Left ventricle myocardium superior (tissue), 1 donor: Measurements from ENCODE around the gene AGBL1. TPM values are rescaled to one million over a fixed set of nuclear protein-coding genes. Genes with fewer than 3 reads are reported as not detected.
"Not testable (repeated sequence)": the region's sequence is repeated elsewhere in the genome, so short reads cannot be mapped to it uniquely, and the experiment has no call there.

Source experiments
- ATAC-seq: fragments of 200-7000 bp; cut with Tn5 transposase; one replicate; pipeline ENCODE4 v1.9.1; 2020; ENCODE audit warnings: mild to moderate bottlenecking, moderate library complexity
- DNase-seq: peaks from one replicate; pipeline ENCODE4 v3.0.0-alpha.2; 2020
- intact Hi-C: fragments of 100-400 bp; cut with micrococcal nuclease; formaldehyde crosslinking; loops from one replicate; pipeline ENCODE4 v1.11.0; 2022
- total RNA-seq: library from RNA; stranded (reverse); fragmentation: NEBNext Ultra II Directional; extraction: Animal tissue kit (Norgen Biotek cat#: 25700); gene quantifications from one replicate; pipeline ENCODE4 v1.2.1, GENCODE V29; 2021
- donor health status: DM: no; HTN: yes; CAD: no; lungs with severe emphysema.

AGBL1 gene
- total RNA-seq, 1 donor from 2014 or later: not detected

DNA sequence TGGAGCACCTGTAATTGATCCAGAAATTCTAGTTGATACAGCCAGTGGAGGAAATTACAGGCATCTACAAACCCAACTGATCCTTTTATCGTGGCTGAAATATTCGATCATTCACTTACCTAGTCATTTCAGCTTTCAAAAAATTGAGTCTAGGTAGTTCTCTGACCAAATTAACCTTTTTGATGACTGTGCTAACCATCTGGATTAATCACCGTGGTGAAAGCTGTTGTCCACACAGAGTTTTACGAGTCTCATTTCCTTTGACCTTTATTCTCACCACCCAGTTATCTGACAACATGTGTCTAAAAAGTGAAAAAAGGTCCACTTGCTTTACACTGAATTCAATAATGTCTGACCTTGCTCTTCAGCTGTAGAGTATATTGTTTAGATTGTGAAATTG, 354.3 kb downstream of the AGBL1 start:
- intact Hi-C loops: no loop called here
- DNase-seq: no peak
- no peak for ATAC-seq

DNA sequence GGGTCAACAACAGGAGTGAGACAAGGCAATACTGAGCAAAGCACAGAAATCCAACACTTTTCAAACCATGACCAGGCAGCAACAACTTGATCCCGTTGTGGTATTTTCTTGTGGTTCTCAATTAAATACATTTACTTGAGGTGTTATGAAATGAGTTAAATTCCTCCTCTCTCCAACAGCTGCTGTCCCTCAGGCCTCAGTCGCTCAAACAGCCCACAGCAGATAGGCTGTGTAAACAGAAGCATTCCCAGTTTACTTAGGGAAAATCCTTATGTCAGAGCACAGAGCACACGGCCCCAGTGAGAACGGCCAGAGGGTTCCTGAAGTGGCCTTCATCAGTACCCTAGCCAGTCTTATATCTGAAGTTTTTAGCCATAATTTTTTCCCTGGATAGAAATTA, 359.9 kb downstream of the AGBL1 start:
- peak; percentile 46 for ATAC-seq
- DNase-seq: no peak
- intact Hi-C loops: no loop called here

DNA sequence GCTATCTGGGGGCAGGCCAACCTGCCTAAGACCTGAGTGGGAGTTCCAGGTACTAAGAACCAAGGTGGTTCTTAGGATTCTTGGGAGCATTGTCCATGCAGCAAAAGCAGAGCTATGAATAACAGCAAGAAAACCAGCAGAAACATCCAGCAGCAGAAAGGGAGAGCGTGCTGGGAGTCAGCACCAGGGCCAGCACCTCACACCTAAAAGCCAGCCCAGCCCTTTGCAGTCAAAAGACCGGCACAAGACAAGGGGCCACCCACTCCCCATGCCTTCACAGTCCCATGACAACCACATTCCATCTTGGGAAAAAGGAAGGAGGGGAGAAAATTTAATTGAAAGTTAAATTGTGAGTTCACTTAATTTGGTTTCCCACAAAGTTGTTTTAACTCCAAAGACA, 364.9 kb downstream of the AGBL1 start:
- no peak for ATAC-seq

DNA sequence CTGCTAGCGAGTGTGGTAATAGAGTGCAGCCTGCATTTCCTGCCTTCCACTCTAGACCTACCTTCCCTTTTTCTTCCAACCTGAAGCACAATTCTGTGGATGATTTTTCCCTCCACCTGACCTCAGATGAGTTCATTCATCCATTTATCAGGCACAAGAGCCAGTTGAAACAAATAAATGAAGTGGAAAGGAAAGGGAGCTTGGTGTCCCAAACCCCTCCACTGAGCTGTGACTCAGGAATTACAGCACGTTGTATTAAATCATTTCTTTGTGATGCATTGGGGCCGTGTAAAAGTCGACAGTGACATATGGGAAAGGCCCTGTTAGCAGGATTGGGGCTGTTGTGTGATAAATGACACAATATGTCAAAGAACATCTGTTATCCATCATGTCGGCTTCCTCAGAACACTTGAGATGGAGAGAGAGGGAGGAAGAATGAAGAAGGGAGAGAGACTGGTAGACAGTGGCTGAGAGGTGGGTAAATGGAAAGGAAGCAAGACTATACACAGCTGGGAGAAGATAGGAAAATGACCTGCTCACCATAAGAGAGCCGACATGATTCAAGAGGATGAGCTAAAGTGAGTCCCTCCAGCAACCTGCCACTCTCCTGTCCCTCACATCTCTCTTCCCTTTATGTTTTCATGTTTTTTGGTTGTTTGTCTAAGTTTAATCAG, 366.0 kb downstream of the AGBL1 start:
- intact Hi-C loops: no loop called here
- no peak for ATAC-seq
- DNase-seq: no peak

More for the DNA sequence above, 364.9 kb downstream of the AGBL1 start:
- intact Hi-C loops: no loop called here
- no peak for DNase-seq

DNA sequence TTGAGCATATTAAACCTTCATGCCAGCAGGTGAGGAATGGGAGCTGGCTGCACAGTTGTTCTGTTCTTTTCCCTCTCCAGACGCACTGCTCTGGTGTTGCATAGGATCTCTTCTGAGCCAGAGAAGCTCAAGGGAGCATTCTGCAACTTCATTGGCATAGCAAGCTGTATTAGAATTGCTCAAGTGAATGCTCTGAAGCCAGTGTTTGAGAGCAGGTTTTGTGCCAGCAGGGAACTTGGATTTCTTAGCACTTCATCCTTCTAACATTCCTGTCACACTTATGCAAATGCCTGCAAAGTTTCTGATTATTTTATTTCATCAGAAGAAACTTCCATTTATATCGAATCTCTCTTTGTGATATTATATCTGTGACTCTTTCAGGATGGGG, 366.6 kb downstream of the AGBL1 start:
- ATAC-seq (no peak), DNase-seq (no peak)
- intact Hi-C loops: no loop called here

DNA sequence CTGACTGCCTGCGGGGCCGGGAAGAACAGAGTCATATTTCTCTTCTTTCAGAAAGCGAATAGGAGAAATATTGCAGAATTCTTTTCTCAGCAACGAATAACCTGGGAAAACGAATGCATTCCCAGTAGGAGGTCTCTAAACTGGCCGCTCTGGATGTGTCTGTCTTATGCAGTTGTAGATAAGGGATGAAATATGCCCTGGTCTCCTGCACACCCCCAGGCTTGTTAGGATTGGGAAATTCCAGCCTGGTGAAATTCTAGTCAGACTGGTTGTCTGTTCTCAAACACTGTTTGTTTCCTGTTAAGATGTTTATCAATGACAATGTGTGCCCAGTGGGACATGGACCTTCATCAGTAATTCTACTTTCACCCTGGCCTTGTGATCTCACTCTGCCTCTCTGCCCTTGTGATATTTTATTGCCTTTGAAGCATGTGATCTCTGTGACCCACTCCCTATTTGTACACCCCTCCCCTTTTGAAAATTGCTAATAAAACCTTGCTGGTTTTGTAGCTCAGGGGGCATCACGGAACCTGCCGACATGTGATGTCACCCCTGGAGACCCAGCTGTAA, 385.9 kb downstream of the AGBL1 start:
- DNase-seq, ATAC-seq, intact Hi-C loops: not testable (repeated sequence)

DNA sequence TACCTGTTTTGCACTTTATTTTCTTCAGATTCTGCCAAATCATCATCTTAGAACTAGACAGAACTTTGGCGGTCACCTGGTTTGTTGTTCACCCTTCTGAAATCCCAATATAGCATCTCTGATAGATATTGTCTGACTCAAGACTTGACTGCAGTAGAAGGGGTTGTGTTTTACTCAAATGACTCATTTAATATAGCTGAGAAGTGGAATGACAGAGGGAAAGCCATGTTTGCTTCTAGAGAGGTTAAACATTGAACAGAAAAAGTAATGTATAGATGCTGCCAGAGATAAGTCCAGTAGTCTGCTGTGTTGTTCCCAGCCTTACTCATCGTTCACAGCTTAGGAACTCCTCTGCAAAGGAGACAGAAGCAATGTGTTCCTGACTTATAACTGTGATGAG, 402.0 kb downstream of the AGBL1 start:
- no peak for DNase-seq
- intact Hi-C loops: no loop called here
- ATAC-seq: no peak

DNA sequence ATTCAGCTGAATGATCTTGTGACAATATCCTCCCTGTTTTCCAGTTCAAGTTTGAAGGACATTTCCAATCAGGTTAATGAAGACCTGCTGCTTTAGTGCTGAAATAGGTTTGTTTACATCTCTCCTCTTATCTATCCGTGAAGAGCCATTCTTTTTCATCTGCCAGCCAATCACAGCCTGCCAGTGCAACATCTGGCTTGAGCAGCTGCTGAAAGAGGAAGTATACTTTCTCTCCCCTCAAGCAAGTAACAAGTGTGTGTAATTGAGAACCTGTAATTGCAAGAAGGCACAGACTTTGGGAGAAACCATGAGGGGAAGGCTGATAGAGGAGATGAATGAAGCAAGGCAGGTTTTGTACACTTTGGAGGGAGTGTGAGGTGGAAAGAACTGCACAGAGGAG, 404.3 kb downstream of the AGBL1 start:
- intact Hi-C loops: no loop called here
- ATAC-seq: no peak

DNA sequence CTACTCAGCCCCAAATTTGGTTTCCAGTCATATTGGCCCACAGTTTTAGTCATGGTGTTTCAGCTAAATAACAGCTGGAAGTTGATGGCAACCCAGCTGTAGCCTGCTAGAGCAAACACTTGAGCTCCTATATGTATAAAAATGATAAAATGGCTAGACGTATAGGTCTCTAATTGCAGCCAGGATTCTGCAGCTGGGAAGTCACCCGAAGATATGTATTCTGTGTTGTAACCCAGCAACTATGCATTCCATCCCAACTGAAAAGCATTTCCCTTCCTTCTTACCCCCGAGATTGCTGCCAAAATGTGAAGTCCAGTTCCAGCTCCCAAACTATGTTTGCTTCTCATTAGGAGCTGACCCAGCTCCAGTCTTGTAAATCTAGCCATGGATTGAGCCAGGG, 408.4 kb downstream of the AGBL1 start:
- no peak for DNase-seq
- intact Hi-C loops: no loop called here
- ATAC-seq: no peak

More for the DNA sequence above, 404.3 kb downstream of the AGBL1 start:
- no peak for DNase-seq

DNA sequence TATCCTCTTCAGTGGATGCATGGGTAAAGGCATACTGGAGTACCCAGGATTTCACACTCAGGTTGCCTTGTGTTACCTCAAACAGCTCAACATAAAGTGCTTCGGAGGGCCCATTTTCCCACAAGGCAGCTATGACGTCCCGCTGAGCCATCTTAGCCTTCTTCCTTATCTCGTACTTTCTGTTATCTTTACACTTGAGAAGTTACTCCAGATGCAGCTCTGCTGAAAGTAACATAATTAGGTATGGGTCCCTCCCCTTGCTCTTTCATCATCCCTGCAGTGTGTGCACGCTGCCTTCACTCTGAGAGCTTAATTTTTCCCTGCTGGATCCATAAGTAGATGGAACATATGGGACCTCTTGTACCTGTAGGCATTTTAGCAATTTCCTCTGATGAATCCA, 410.3 kb downstream of the AGBL1 start:
- intact Hi-C loops: no loop called here
- ATAC-seq (no peak), DNase-seq (no peak)

DNA sequence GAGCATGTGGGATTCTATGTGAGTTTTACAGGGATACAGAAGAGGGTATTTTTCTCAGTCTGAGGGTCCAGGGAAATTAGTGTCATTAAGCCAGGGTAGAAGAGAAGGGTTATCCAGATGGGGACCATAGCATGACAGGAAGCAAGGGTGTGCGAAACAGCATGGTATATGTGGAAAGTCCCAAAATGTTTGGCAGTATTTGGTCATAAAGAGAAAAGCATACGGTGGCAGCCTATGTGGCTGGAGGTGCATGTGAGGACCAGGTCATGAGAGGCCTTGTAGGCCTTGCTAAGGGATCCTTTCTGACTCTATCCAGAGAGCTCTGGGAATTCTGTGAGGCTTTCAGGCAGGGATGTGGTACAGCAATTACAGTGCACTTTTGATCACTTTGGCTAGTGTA, 411.4 kb downstream of the AGBL1 start:
- ATAC-seq (no peak), DNase-seq (no peak)
- intact Hi-C loops: no loop called here

DNA sequence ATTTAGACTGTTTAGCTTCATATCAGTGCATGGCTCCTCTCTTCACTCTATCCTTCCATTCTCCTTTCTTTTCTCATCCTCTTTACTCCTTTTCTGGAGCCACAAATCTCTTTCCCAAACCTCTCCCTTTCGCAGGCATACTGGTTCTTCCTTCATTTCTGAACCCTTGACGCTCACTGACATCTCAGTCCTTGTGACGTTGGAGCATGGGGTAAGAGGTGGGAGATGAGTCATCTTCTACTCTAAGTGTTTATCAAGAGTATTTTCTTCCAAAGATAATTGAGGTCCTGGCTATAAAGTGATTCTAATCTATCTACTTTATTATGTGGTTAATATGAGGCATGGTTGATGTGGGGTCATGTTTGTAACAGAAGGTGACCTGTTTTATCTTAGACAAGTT, 414.2 kb downstream of the AGBL1 start:
- no peak for DNase-seq
- ATAC-seq: no peak
- intact Hi-C loops: no loop called here

DNA sequence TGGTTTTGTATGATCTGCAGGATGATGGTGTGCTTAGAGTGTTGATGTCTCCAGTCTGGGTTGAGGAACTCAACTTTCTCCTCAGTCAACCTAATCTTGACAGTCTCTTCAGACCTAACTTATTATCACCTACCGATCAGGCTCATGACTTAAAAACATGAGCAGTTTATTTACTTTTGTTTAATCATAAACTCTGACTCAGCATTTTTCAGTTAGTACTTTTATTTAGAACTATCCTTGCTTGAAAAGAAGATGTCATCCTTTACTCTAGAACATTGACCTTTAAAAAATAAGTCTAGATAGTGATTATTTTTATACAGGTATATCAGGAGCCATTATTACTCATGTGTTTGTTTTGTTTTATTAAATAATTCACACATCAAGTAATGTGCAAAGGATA, 414.8 kb downstream of the AGBL1 start:
- intact Hi-C loops: no loop called here
- ATAC-seq: no peak
- no peak for DNase-seq

DNA sequence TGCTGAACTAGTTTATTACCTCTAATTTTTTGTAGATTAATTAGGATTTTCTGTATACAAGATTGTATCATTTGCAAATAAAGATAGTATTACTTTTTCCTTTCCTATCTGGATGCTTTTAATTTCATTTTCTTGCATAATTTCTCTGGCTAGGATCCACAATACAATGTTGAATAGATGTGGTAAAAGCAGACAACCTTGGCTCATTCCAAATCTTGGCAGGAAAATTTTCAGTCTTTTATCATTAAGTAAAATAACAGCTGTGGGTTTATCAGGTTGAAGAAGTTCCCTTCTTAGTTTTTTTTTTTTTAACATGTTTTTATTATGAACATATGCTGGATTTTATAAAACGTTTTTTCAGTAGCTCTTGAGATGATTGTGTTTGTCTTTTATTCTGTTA, 422.6 kb downstream of the AGBL1 start:
- ATAC-seq (peak; percentile 64), DNase-seq (no peak)
- intact Hi-C loops: no loop called here

DNA sequence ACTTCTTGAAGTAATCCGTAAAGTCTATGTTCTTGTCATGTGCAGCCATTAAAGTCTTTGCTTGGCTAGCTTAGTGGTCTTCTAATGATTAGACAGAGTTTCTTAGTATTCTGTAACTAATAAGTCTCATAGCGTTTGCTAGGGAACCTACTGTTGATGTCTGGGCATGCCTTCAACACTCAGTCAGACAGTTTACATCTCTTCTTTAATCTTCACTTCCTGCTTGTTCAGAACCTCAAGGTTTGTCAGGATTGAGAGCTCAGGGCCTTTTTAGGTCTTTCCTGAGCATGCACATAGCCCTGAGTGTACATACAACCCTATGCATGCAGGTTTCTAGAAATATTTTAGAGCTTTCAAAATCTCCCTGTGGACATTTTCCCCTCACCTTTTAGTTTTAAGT, 426.3 kb downstream of the AGBL1 start:
- ATAC-seq (no peak), DNase-seq (no peak)
- intact Hi-C loops: no loop called here

DNA sequence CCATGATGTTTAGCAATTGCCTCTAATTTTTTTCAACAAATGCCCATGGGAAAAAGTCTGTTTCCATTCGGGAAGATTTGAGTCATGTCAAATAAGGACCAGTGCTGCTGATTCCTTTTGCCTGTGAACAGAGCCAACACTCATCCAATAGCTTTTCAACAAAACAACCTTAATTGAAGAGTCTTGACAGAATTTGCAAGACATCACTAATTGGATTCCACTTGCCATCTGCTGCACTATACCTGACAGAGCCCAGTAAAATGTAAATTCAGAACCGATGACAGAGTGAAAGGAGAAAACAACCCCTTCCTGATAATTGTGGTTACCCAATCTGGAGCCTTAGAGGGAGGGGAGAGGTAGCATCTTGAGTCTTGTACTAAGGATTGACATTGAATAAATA, 426.7 kb downstream of the AGBL1 start:
- ATAC-seq (no peak), DNase-seq (no peak)
- intact Hi-C loops: no loop called here

DNA sequence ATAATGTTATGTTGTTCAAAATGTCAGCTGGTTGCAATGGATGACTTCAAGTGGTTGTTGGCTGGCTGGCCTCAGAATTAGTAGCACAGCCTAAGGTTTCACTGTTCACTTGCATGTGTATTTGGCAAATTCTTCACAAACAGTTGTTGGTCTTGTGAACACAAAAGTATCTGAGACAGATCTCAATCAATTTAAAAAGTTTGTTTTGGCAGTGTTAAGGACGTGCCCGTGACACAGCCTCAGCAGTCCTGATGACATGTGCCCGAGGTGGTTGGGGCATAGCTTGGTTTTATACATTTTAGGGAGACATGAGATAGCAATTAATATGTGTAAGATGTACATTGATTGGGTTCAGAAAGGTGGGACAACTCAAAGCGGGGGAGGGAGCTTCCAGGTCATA, 436.0 kb downstream of the AGBL1 start:
- no peak for DNase-seq
- no peak for ATAC-seq
- intact Hi-C loops: no loop called here

DNA sequence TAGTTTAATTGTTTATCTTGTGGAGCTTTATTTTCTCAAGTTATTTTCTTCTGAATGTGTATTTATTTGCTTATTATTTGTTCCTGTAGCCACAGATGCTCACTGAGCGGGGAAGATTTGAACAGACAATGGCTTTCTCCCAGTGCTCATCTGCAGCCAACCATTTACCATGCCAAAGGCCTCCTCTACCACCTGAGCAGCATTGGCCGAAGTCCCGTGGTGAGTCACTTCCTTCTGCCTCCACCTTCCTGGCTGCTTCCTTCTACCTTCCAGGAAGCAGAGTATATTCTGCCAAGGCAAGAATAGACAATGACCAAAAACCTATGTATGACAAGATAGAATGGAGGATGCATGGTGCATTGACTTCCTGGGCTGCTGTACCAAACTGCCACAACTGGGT, 443.1 kb downstream of the AGBL1 start:
- intact Hi-C loops: no loop called here
- DNase-seq (no peak), ATAC-seq (no peak)

DNA sequence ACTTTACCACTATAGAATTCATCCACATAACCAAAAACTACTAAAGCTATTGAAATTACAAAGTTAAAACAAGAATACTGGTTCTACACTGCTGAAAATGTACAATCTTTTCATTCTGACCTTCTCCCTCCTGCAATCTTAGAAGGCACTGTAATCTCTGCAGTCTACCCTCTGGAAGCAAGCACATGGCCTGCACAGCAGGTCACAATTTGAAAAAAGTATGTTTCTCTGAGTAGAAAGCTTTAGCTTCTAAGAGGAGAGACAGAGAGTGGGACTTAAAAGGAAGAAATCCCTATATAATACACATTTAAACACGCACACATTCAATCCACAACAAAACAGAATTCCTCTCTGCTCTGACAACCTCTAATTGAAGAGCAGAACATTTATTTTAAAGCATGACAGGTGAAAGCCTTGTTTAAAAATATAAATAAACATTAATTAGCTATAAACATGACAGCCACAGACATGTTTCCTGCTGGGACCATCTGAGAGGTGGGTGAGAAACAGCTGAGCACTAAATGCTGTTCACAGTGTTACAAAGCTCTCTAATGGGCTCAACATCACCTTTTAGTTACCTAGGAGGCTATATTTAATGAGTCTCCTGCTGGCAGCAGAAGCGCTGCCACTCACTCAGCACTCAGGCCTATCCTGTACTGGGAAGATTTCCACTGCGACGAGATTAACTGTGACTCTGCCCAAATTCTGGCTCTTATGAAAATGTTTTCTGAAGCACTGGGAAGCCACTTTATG, 447.4 kb downstream of the AGBL1 start:
- ATAC-seq (no peak), DNase-seq (no peak)
- intact Hi-C loops: no loop called here

DNA sequence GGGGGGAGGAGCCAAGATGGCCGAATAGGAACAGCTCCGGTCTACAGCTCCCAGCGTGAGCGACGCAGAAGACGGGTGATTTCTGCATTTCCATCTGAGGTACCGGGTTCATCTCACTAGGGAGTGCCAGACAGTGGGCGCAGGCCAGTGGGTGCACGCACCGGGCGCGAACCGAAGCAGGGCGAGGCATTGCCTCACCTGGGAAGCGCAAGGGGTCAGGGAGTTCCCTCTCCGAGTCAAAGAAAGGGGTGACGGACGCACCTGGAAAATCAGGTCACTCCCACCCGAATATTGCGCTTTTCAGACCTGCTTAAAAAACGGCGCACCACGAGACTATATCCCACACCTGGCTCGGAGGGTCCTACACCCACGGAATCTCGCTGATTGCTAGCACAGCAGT, 448.4 kb downstream of the AGBL1 start:
- intact Hi-C loops: not testable (repeated sequence)

DNA sequence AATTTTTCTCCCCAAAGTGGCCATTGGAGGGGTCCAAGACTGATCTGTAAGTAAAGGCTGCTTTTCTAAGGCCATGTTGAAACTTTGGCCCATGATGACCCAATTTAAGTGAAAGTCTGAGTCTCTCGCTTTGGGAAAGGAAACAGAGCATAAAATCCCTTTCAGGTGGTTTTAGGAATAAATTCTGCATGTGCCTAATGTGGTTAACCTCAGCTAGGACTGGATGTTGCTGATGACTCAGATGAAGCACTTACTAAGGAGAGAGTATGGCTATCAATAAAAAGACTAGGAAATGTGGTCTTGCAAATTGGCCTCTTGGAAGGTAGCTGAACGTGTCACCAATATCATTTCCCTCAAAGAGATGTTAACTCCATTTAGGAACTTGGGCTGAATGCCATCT, 458.5 kb downstream of the AGBL1 start:
- DNase-seq (no peak), ATAC-seq (no peak)
- intact Hi-C loops: no loop called here

More for the DNA sequence above, 448.4 kb downstream of the AGBL1 start:
- not testable (repeated sequence) for DNase-seq, ATAC-seq
